B cell (primary cell): ENCODE data around the gene ZCCHC24. TPM values are rescaled to one million over a fixed set of nuclear protein-coding genes. Genes with fewer than 3 reads are reported as not detected.

Experiments used
- ATAC-seq: fragments of 200-7000 bp; cut with Tn5 transposase; one replicate; pipeline ENCODE4 v1.10.0; 2021; ENCODE audit warnings: low read depth, mild to moderate bottlenecking, moderate number of reproducible peaks, moderate library complexity
- CTCF ChIA-PET: fragments of 350-600 bp; sonication (Branson Sonifier 250); formaldehyde crosslinking; loops from one replicate; lab custom pipeline; 2021; ENCODE audit warnings: antibody characterized with exemption, inconsistent platforms; lab: Charles Lee
- POLR2A ChIA-PET: fragments of 350-600 bp; sonication (Branson Sonifier 250); formaldehyde crosslinking; loops from one replicate; lab custom pipeline; 2021; ENCODE audit warnings: antibody characterized with exemption; lab: Charles Lee
- DNase-seq: peaks from one replicate; pipeline ENCODE4 v3.0.0; 2013
- H2AFZ ChIP-seq: 2 replicates; pipeline ENCODE4 v1.6.1; 2012; ENCODE audit warnings: mild to moderate bottlenecking, low read depth, low read length; ENCODE audit not compliant: insufficient read depth, poor library complexity, severe bottlenecking
- H3K27ac ChIP-seq, 2 donors: 1 replicate in 1 of 2; 2 replicates in 1 of 2; pipeline ENCODE4 v1.5.1; 2012 to 2013; ENCODE audit warnings: low read length in 2 of 2, mild to moderate bottlenecking in 2 of 2, moderate library complexity in 1 of 2
- H3K27me3 ChIP-seq, 4 experiments: fragments of 200-600 bp in 1 of 4; sonication (generic) in 1 of 4; replicated peaks in 1 of 4; 1 replicate in 2 of 4; 2 replicates in 2 of 4; pipeline versions ENCODE4 v1.6.1 to v1.7.0; 2013 to 2016; ENCODE audit warnings: low read length in 3 of 4, mild to moderate bottlenecking in 2 of 4, mixed read lengths in 1 of 4, moderate library complexity in 1 of 4; ENCODE audit not compliant: insufficient read depth in 4 of 4, control insufficient read depth in 3 of 4; ENCODE audit errors: control extremely low read depth in 1 of 4
- H3K36me3 ChIP-seq, 2 experiments: replicated peaks in 1 of 2; 1 replicate in 1 of 2; 2 replicates in 1 of 2; pipeline versions ENCODE4 v1.6.1 to v1.7.1; 2013; ENCODE audit warnings: low read length in 1 of 2; ENCODE audit not compliant: insufficient read depth in 2 of 2, control insufficient read depth in 1 of 2; ENCODE audit errors: control extremely low read depth in 1 of 2, extremely low read depth in 1 of 2
- H3K4me1 ChIP-seq, 2 donors: fragments of 200-600 bp in 1 of 2; sonication (generic) in 1 of 2; 1 replicate in 1 of 2; 2 replicates in 1 of 2; pipeline versions ENCODE4 v1.5.1 to v1.6.1; 2013 to 2017; ENCODE audit warnings: low read length in 2 of 2; ENCODE audit not compliant: control insufficient read depth in 2 of 2, insufficient read depth in 2 of 2
- H3K4me2 ChIP-seq: replicated peaks from 2 replicates; pipeline ENCODE3; 2012; ENCODE audit warnings: mild to moderate bottlenecking, low read depth, low read length; ENCODE audit not compliant: poor library complexity, severe bottlenecking
- H3K4me3 ChIP-seq, 5 experiments: fragments of 200-600 bp in 1 of 5; sonication (generic) in 1 of 5; 1 replicate in 3 of 5; 2 replicates in 2 of 5; pipeline versions ENCODE4 v1.5.1 to v1.7.0; 2011 to 2016; ENCODE audit warnings: low read length in 4 of 5, mild to moderate bottlenecking in 4 of 5, low read depth in 2 of 5, control low read depth in 1 of 5, moderate library complexity in 1 of 5; ENCODE audit not compliant: insufficient read depth in 1 of 5; ENCODE audit errors: control extremely low read depth in 1 of 5, extremely low read depth in 1 of 5
- H3K79me2 ChIP-seq: fragments of 200-600 bp; sonication (generic); one replicate; pipeline ENCODE4 v1.6.0; 2016; ENCODE audit warnings: low read length; ENCODE audit not compliant: control insufficient read depth, insufficient read depth
- H3K9ac ChIP-seq: fragments of 200-600 bp; sonication (generic); 2 replicates; pipeline ENCODE4 v1.6.1; 2017; ENCODE audit warnings: mild to moderate bottlenecking, low read length, moderate library complexity
- H3K9me3 ChIP-seq, 3 donors: one replicate each; pipeline versions ENCODE4 v1.6.1 to v1.7.1; 2013; ENCODE audit warnings: low read length in 2 of 3; ENCODE audit not compliant: control insufficient read depth in 2 of 3, insufficient read depth in 1 of 3; ENCODE audit errors: control extremely low read depth in 1 of 3
- H4K20me1 ChIP-seq: 2 replicates; pipeline ENCODE4 v1.6.0; 2012; ENCODE audit warnings: mild to moderate bottlenecking, low read length; ENCODE audit not compliant: insufficient read depth, control insufficient read depth, poor library complexity, severe bottlenecking
- H3K27ac Mint-ChIP-seq: one replicate; pipeline ENCODE4 v1.8.0; 2021; ENCODE audit warnings: mixed read lengths
- H3K27me3 Mint-ChIP-seq: one replicate; pipeline ENCODE4 v1.8.0; 2021; ENCODE audit warnings: mixed read lengths
- H3K4me1 Mint-ChIP-seq: one replicate; pipeline ENCODE4 v1.8.0; 2021; ENCODE audit warnings: mixed read lengths
- H3K4me3 Mint-ChIP-seq: one replicate; pipeline ENCODE4 v1.8.0; 2021; ENCODE audit warnings: mixed read lengths
- H3K9me3 Mint-ChIP-seq: one replicate; pipeline ENCODE4 v1.8.0; 2022; ENCODE audit warnings: mixed read lengths; ENCODE audit not compliant: insufficient read depth
- CTCF ChIP-seq: fragments of 200-600 bp; IDR thresholded peaks from one replicate; pipeline ENCODE4 v1.8.0; 2022; ENCODE audit warnings: antibody characterized with exemption, mild to moderate bottlenecking
- EZH2 ChIP-seq: IDR thresholded peaks from 2 replicates; pipeline ENCODE4 v1.6.1; 2012; ENCODE audit warnings: borderline replicate concordance, low read depth, mild to moderate bottlenecking, moderate library complexity, low read length; ENCODE audit not compliant: insufficient read depth, poor library complexity, severe bottlenecking
- WGBS: methylation state at CpG from one replicate; pipeline ENCODE4 v1.1.5; 2013; ENCODE audit warnings: missing lambda C conversion rate; ENCODE audit not compliant: insufficient coverage; 5-methylcytosine and 5-hydroxymethylcytosine counted together
- intact Hi-C: fragments of 100-400 bp; cut with micrococcal nuclease; formaldehyde crosslinking; loops from one replicate; pipeline ENCODE4 v1.10.0; 2022
- polyA plus RNA-seq: library from polyadenylated mRNA; depleted of rRNA; stranded (reverse); fragments of >200 nt; gene quantifications from 2 replicates; pipeline ENCODE4 v1.2.3, GENCODE V29; 2012
- total RNA-seq, 2 donors: library from RNA; stranded (reverse); fragments of 120-200 nt in 1 of 2; gene quantifications; 1 replicate in 1 of 2; 2 replicates in 1 of 2; pipeline versions ENCODE4 v1.2.3 to v1.2.4, GENCODE V29; 2013 to 2022

ZCCHC24 gene
- total and polyA plus RNA-seq, 2 donors (not counting 1 experiment from before 2014, with no cell fraction given): 0.34 to 2.3 TPM

- 92% methylated on average over 9 of the region's 10 CpGs for WGBS
- no peak for ATAC-seq
- H3K4me3 Mint-ChIP-seq: no peak overlapping the region
Observed at GRCh38 chr10:79342811-79343561, 102.4 kb downstream of the ZCCHC24 start.

More at GRCh38 chr10:79342811-79343561, 102.4 kb downstream of the ZCCHC24 start:
- peaks cover 12% of the 10 kb centered on the region for H3K79me2 ChIP-seq
- H3K27ac ChIP-seq: no peak overlapping the region
- TF ChIP-seq CTCF: no peak
- TF ChIP-seq EZH2: no peak
- H2AFZ ChIP-seq: no peak overlapping the region
- no peaks in the 10 kb centered on the region for H3K36me3 ChIP-seq
- no peak overlapping the region for H3K9ac ChIP-seq
- H3K27me3 Mint-ChIP-seq: no peaks in the 10 kb centered on the region
- no peaks in the 10 kb centered on the region for H3K9me3 ChIP-seq
- no peaks in the 10 kb centered on the region for H3K9me3 Mint-ChIP-seq
- peaks cover 6 to 11% of the 10 kb centered on the region in 2 donors for H3K4me1 ChIP-seq
- no peak overlapping the region for H3K4me2 ChIP-seq
- H3K27me3 ChIP-seq: no peaks in the 10 kb centered on the region
- no peak for DNase-seq
- CTCF ChIA-PET: no interaction called here
- POLR2A ChIA-PET: no interaction called here
- H3K4me3 ChIP-seq: no peak overlapping the region
- H3K27ac Mint-ChIP-seq: no peak overlapping the region
- H3K4me1 Mint-ChIP-seq: peaks cover 7% of the 10 kb centered on the region
- intact Hi-C loops: no loop called here
- H4K20me1 ChIP-seq: no peaks in the 10 kb centered on the region
